Subcutaneous adipose tissue (tissue), 4 donors: ENCODE results near the gene RAPGEF1. TPM values are rescaled to one million over a fixed set of nuclear protein-coding genes. Genes with fewer than 3 reads are reported as not detected.

ENCODE experiments used
- CTCF ChIP-seq: fragments of 450-650 bp; IDR thresholded peaks from one replicate; pipeline ENCODE4 v1.5.1; 2016; ENCODE audit warnings: low read depth, mild to moderate bottlenecking, control low read depth, antibody characterized with exemption, moderate library complexity
- total RNA-seq, 4 donors: library from RNA; depleted of rRNA; stranded (reverse); fragments of >200 nt; gene quantifications; one replicate each; pipeline ENCODE4 v1.1.0, GENCODE V29; 2016

Gene RAPGEF1
- total RNA-seq, 4 donors from 2014 or later = 47.1 to 79.5 (median 61.4) TPM

GRCh38 chr9:131670247-131671132 lies 69.4 kb downstream of the RAPGEF1 start:
- no peak for TF ChIP-seq CTCF

- no peak for TF ChIP-seq CTCF
Measured at GRCh38 chr9:131669269-131670157, 70.4 kb downstream of the RAPGEF1 start.

- TF ChIP-seq CTCF = no peak
Measured at GRCh38 chr9:131668439-131669268, 71.2 kb downstream of the RAPGEF1 start.

GRCh38 chr9:131668057-131668438 lies 71.8 kb downstream of the RAPGEF1 start:
- no peak for TF ChIP-seq CTCF

GRCh38 chr9:131667576-131667975 lies 72.3 kb downstream of the RAPGEF1 start:
- no peak for TF ChIP-seq CTCF

GRCh38 chr9:131666774-131667173 lies 73.1 kb downstream of the RAPGEF1 start:
- no peak for TF ChIP-seq CTCF
